HepG2 (cell line): ENCODE data around the gene CTNNBL1. TPM values are rescaled to one million over a fixed set of nuclear protein-coding genes. Genes with fewer than 3 reads are reported as not detected.

Experiments
- ATAC-seq: fragments of 200-7000 bp; cut with Tn5 transposase; 3 replicates; pipeline ENCODE4 v1.9.1; 2020; ENCODE audit warnings: mild to moderate bottlenecking, moderate library complexity
- BruUV-seq: library from RNA; stranded (reverse); fragments of 400-500 nt; replicated peaks from 2 replicates; lab custom pipeline; 2021; lab: Mats Ljungman, UMichigan
- CTCF ChIA-PET: fragments of 300-600 bp; formaldehyde crosslinking; extraction: SDS; loops from one replicate; lab custom pipeline; 2021; ENCODE audit warnings: low total read pairs, inconsistent platforms, low intra/inter-chr PET ratio; lab: Yijun Ruan, JAX
- POLR2A ChIA-PET: fragments of 350-600 bp; sonication (Branson Sonifier 250); formaldehyde crosslinking; loops from one replicate; lab custom pipeline; 2020; ENCODE audit warnings: antibody characterized with exemption, inconsistent platforms; lab: Yijun Ruan, JAX
- DNase-seq: peaks from one replicate; pipeline ENCODE4 v3.0.0-alpha.2; 2015; ENCODE audit warnings: low spot score
- FAIRE-seq: peaks from 3 replicates; lab custom pipeline; 2011; peaks lifted over from hg19 to GRCh38; lab: Jason Lieb, UNC
- H2AFZ ChIP-seq: one replicate; pipeline ENCODE4 v1.6.1; 2011; ENCODE audit warnings: low read length, inconsistent platforms
- H3K27ac ChIP-seq: fragments of 300-600 bp; 3 replicates; pipeline ENCODE4 v1.8.0; 2011; ENCODE audit warnings: mixed run types, mild to moderate bottlenecking, mixed read lengths, low read length, inconsistent platforms; ENCODE audit not compliant: insufficient read depth; ENCODE audit errors: extremely low read length
- H3K27me3 ChIP-seq, 2 experiments: fragments of 200-600 bp in 1 of 2; 2 replicates in 1 of 2; 3 replicates in 1 of 2; pipeline versions ENCODE4 v1.6.0 to v1.8.0; 2011; ENCODE audit warnings: low read length in 2 of 2, mild to moderate bottlenecking in 2 of 2, moderate library complexity in 2 of 2, inconsistent platforms in 1 of 2; ENCODE audit not compliant: insufficient read depth in 2 of 2, control insufficient read depth in 1 of 2
- H3K36me3 ChIP-seq, 2 experiments: fragments of 200-600 bp in 1 of 2; replicated peaks in 1 of 2; 2 replicates in 1 of 2; 3 replicates in 1 of 2; pipeline versions ENCODE4 v1.5.1 to v1.8.0; 2011; ENCODE audit warnings: low read length in 2 of 2, inconsistent platforms in 1 of 2; ENCODE audit not compliant: insufficient read depth in 2 of 2, control insufficient read depth in 1 of 2
- H3K4me1 ChIP-seq: 2 replicates; pipeline ENCODE4 v1.5.1; 2012; ENCODE audit warnings: low read length, inconsistent platforms; ENCODE audit not compliant: insufficient read depth
- H3K4me2 ChIP-seq: 2 replicates; pipeline ENCODE4 v1.6.0; 2011; ENCODE audit warnings: low read depth, low read length, inconsistent platforms
- H3K4me3 ChIP-seq, 3 experiments: fragments of 200-600 bp in 1 of 3; sonication (generic), shearing (Covaris generic) in 1 of 3; replicated peaks in 1 of 3; 2 replicates each; pipeline ENCODE4 v1.5.1; 2011 to 2016; ENCODE audit warnings: low read length in 3 of 3, inconsistent platforms in 2 of 3, low read depth in 2 of 3, mild to moderate bottlenecking in 2 of 3, control low read depth in 1 of 3, mixed read lengths in 1 of 3; ENCODE audit not compliant: insufficient read depth in 1 of 3
- H3K79me2 ChIP-seq: one replicate; pipeline ENCODE4 v1.6.1; 2011; ENCODE audit warnings: low read length, inconsistent platforms; ENCODE audit not compliant: insufficient read depth
- H3K9ac ChIP-seq: 2 replicates; pipeline ENCODE4 v1.6.0; 2011; ENCODE audit warnings: mild to moderate bottlenecking, low read depth, low read length, inconsistent platforms; ENCODE audit not compliant: insufficient read depth
- H3K9me3 ChIP-seq: 2 replicates; pipeline ENCODE4 v1.5.1; 2012; ENCODE audit warnings: mild to moderate bottlenecking, low read length
- H4K20me1 ChIP-seq: 2 replicates; pipeline ENCODE4 v1.6.0; 2011; ENCODE audit warnings: inconsistent platforms, mild to moderate bottlenecking, low read length, moderate library complexity; ENCODE audit not compliant: insufficient read depth
- CEBPB ChIP-seq: IDR thresholded peaks from 2 replicates; pipeline ENCODE4 v1.6.1; 2011; ENCODE audit warnings: low read depth, low read length, improper control_type of control experiment, borderline replicate concordance
- ZBTB7B ChIP-seq: sonication (generic); formaldehyde crosslinking; IDR thresholded peaks from 2 replicates; pipeline ENCODE4 v1.4.0; 2020; ENCODE audit warnings: missing genetic modification reagents
- ZNF431 ChIP-seq: sonication (generic); formaldehyde crosslinking; IDR thresholded peaks from 2 replicates; pipeline ENCODE4 v1.9.0; 2022; ENCODE audit warnings: missing genetic modification reagents, low read depth, mild to moderate bottlenecking, borderline replicate concordance
- WGBS: methylation state at CpG from one replicate; pipeline ENCODE4 v1.1.6; 2017; ENCODE audit warnings: low lambda C conversion rate; 5-methylcytosine and 5-hydroxymethylcytosine counted together
- in situ Hi-C: cut with HindIII; loops from 2 replicates; pipeline ENCODE4 v1.10.0; 2017; ENCODE audit warnings: low pct_unique_long_range_greater_than_20kb; ENCODE audit not compliant: extremely low pct_ligation_motif_present
- intact Hi-C: fragments of 100-400 bp; cut with micrococcal nuclease; formaldehyde crosslinking; loops from one replicate; pipeline ENCODE4 v1.10.0; 2022; ENCODE audit not compliant: unreplicated experiment
- polyA plus RNA-seq, 8 experiments: library from polyadenylated mRNA; depleted of rRNA in 3 of 8; stranded (reverse) in 7 of 8; unstranded in 1 of 8; fragments of >200 nt; fragmentation: Illumina TruSeq in 4 of 8; extraction: Trizol in 4 of 8; gene quantifications; 2 replicates each; pipeline versions ENCODE4 v1.2.1 to v1.2.3, GENCODE V29; 2011 to 2016; ENCODE audit warnings: low read depth in 4 of 8, missing spikeins in 1 of 8, mixed read lengths in 1 of 8; ENCODE audit not compliant: insufficient read depth in 1 of 8
- total RNA-seq, 5 experiments: library from RNA; depleted of rRNA; stranded (reverse); fragments of >200 nt; fragmentation: Illumina TruSeq; extraction: Trizol; gene quantifications; 2 replicates each; pipeline ENCODE4 v1.2.3, GENCODE V29; 2016; ENCODE audit warnings: low read depth in 1 of 5
- TF ChIP-seq, protein P1 (sequence below): sonication (generic); formaldehyde crosslinking; IDR thresholded peaks from 2 replicates; pipeline ENCODE4 v1.5.0; 2020; ENCODE audit warnings: mild to moderate bottlenecking, missing genetic modification reagents, borderline replicate concordance

CTNNBL1 gene
- total and polyA plus RNA-seq, 2 of the 13 experiments (the other 11 are each of a cell fraction or from before 2014, with no cell fraction given), result 49.3 to 94.6 TPM

DNA sequence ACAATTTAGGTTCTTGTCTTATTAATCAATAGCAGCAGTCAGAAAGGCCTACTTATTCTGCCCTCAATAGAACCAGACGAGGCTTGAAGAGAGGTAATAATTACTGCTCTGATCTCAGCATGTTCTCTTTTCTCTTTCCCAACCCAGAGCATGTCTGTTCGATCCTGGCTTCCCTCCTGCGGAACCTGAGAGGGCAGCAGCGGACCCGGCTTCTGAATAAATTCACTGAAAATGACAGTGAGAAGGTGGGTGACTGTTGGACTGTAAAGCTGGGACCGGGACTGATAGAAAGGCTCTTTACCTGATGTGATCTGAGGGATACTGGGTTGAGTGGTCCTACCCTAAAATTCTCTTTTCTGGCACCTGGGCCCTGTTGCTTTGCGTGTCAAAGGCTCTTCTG, 146.1 kb downstream of the CTNNBL1 start:
- TF ChIP-seq, protein P1, sequence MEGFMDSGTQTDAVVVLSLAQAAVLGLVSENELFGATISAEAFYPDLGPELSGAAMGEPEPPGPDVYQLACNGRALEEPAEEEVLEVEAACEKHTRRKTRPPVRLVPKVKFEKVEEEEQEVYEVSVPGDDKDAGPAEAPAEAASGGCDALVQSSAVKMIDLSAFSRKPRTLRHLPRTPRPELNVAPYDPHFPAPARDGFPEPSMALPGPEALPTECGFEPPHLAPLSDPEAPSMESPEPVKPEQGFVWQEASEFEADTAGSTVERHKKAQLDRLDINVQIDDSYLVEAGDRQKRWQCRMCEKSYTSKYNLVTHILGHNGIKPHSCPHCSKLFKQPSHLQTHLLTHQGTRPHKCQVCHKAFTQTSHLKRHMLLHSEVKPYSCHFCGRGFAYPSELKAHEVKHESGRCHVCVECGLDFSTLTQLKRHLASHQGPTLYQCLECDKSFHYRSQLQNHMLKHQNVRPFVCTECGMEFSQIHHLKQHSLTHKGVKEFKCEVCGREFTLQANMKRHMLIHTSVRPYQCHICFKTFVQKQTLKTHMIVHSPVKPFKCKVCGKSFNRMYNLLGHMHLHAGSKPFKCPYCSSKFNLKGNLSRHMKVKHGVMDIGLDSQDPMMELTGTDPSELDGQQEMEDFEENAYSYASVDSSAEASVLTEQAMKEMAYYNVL (CRISPR knock-in tag), result no peak
- H3K27me3 ChIP-seq, result no peaks in the 10 kb centered on the region
- no peak overlapping the region for H3K9ac ChIP-seq
- BruUV-seq, result no TSS peak
- H3K79me2 ChIP-seq, result no peaks in the 10 kb centered on the region
- no peak for FAIRE-seq
- no peak overlapping the region for H3K4me2 ChIP-seq
- H3K4me1 ChIP-seq, result no peaks in the 10 kb centered on the region
- DNase-seq, result no peak
- H2AFZ ChIP-seq, result no peak overlapping the region
- ChIA-PET POLR2A (no interaction called here), CTCF (no interaction called here)
- H4K20me1 ChIP-seq, result no peaks in the 10 kb centered on the region
- intact Hi-C loops (no loop called here), in situ Hi-C loops (no loop called here)
- no peak for ATAC-seq
- H3K4me3 ChIP-seq, result no peak overlapping the region
- 93% methylated on average over 7 of the region's 7 CpGs for WGBS
- H3K27ac ChIP-seq, result no peak overlapping the region
- peaks cover 15 to 41% of the 10 kb centered on the region in 2 experiments; a peak in 4 of 5 replicates for H3K36me3 ChIP-seq
- no peaks in the 10 kb centered on the region for H3K9me3 ChIP-seq

GRCh38 chr20:37841389-37841788, 147.6 kb downstream of the CTNNBL1 start:
- POLR2A ChIA-PET, result no interaction called here

More at GRCh38 chr20:37841389-37841788, 147.6 kb downstream of the CTNNBL1 start:
- Histone ChIP-seq H3K27ac (no peak overlapping the region), H2AFZ (no peak overlapping the region), H3K4me3 (no peak overlapping the region), H3K9me3 (no peaks in the 10 kb centered on the region), H3K9ac (no peak overlapping the region), H4K20me1 (no peaks in the 10 kb centered on the region), H3K4me2 (no peak overlapping the region), H3K27me3 (no peaks in the 10 kb centered on the region), H3K4me1 (0 out of 2 replicates have a peak, but pooled peaks cover 5% of the 10 kb centered on the region), H3K36me3 (peaks cover 19 to 44% of the 10 kb centered on the region in 2 experiments; a peak in 4 of 5 replicates), H3K79me2 (no peaks in the 10 kb centered on the region)
- FAIRE-seq, result no peak
- no TSS peak for BruUV-seq
- no peak for TF ChIP-seq ZBTB7B
- TF ChIP-seq ZNF431 (CRISPR knock-in tag), result no peak
- TF ChIP-seq CEBPB, result 0 out of 2 replicates have a peak, but pooled peaks have one; percentile 32
- CTCF ChIA-PET, result no interaction called here
- in situ Hi-C loops, result no loop called here
- no peak for ATAC-seq
- DNase-seq, result no peak
- intact Hi-C loops, result no loop called here
